ENCODE measurements around the gene ZNF750.

GRCh38 chr17:82804442-82805191 is 35.2 kb downstream of the ZNF750 start:
- TF ChIP-seq CTCF (IDR thresholded peaks at IDR 0.05; ENCODE audit: low read depth, low read length) = no peak
- no peak for TF ChIP-seq POLR2A (IDR thresholded peaks at IDR 0.05; ENCODE audit: extremely low read depth, insufficient read length)
- no peak for TF ChIP-seq MAX (IDR thresholded peaks at IDR 0.05; ENCODE audit: low read depth, low read length)
- no peak for TF ChIP-seq MYC (IDR thresholded peaks at IDR 0.05; ENCODE audit: low read depth, low read length)

All from NB4 (cell line).